Hematopoietic multipotent progenitor cell treated with erythropoietin and hydrocortisone succinate and interleukin-3 and kit ligand, for 17 days (in vitro differentiated cells): Measurements from ENCODE around the gene GPR55.

Source experiments
- DNase-seq: peaks from one replicate; pipeline ENCODE4 v3.0.0-alpha.2; 2015; ENCODE audit warnings: low spot score

Gene GPR55

GRCh38 chr2:230919240-230919639, 5.8 kb downstream of the GPR55 start:
- no peak for DNase-seq

GRCh38 chr2:230916218-230916617, 8.8 kb downstream of the GPR55 start:
- DNase-seq, result no peak

GRCh38 chr2:230915319-230915718, 9.7 kb downstream of the GPR55 start:
- no peak for DNase-seq

GRCh38 chr2:230914886-230915285, 10.2 kb downstream of the GPR55 start:
- DNase-seq, result no peak

GRCh38 chr2:230913406-230914143, 11.5 kb downstream of the GPR55 start:
- no peak for DNase-seq

GRCh38 chr2:230912724-230913123, 12.3 kb downstream of the GPR55 start:
- no peak for DNase-seq

GRCh38 chr2:230912046-230912445, 13.0 kb downstream of the GPR55 start:
- no peak for DNase-seq

- no peak for DNase-seq
These were observed 14.4 kb downstream of the GPR55 start for GRCh38 chr2:230910546-230911177.

GRCh38 chr2:230909841-230910545, 15.0 kb downstream of the GPR55 start:
- no peak for DNase-seq

GRCh38 chr2:230908595-230909191, 16.3 kb downstream of the GPR55 start:
- no peak for DNase-seq

GRCh38 chr2:230908092-230908594, 16.9 kb downstream of the GPR55 start:
- DNase-seq, result no peak

- no peak for DNase-seq
These were observed 17.5 kb downstream of the GPR55 start for GRCh38 chr2:230907361-230908091.

GRCh38 chr2:230906471-230907230, 18.4 kb downstream of the GPR55 start:
- no peak for DNase-seq

- DNase-seq, result no peak
These were observed 19.3 kb downstream of the GPR55 start for GRCh38 chr2:230905448-230906421.

GRCh38 chr2:230904856-230905447, 20.1 kb downstream of the GPR55 start:
- no peak for DNase-seq

- DNase-seq, result no peak
These were observed 21.6 kb downstream of the GPR55 start for GRCh38 chr2:230903231-230904150.

- DNase-seq, result no peak
These were observed 22.7 kb downstream of the GPR55 start for GRCh38 chr2:230902180-230902899.

GRCh38 chr2:230901006-230901405, 24.0 kb downstream of the GPR55 start:
- DNase-seq, result no peak
